Measurements from ENCODE around the gene ZNF837. TPM values are rescaled to one million over a fixed set of nuclear protein-coding genes. Genes with fewer than 3 reads are reported as not detected.
A peak's percentile ranks its signal among the peaks of the same experiment; 100 is the strongest.

The ZNF837 gene
- total and polyA plus RNA-seq, 2 donors (not counting 1 experiment from before 2014, with no cell fraction given) = 4.2 to 4.9 TPM

GRCh38 chr19:58381460-58382212 is 806 bp upstream of the ZNF837 start:
- CTCF ChIA-PET = interaction anchor here (0.6 to 1.2 kb wide), 3 partner anchors 35 to 93 kb away, joined by 3 to 4 read pairs (median 3); partner anchors contain the start of gene ZSCAN22
- intact Hi-C loops (cut with micrococcal nuclease) = loop anchor here (1.0 to 2.0 kb wide), 11 partner anchors 19 to 137 kb away; partner anchors contain the start of genes ERVK3-1, ZBTB45, ZNF132 and ZNF497
- POLR2A ChIA-PET = interaction anchor here (0.7 to 4.0 kb wide), 11 partner anchors 19 to 199 kb away, joined by 3 to 35 read pairs (median 5); partner anchors contain the start of genes CHMP2A, ERVK3-1, ZBTB45 and ZNF132
- whole genome bisulfite sequencing (ENCODE audit: insufficient coverage) = 31% methylated on average over 21 of the region's 26 CpGs
- H2AFZ ChIP-seq (ENCODE audit: insufficient read depth, low read depth, low read length, poor library complexity, severe bottlenecking) = peak overlapping the region; percentile 45
- H3K9me3 Mint-ChIP-seq (ENCODE audit: insufficient read depth) = no peaks in the 10 kb centered on the region
- peak overlapping the region; percentile 72 for H3K9ac ChIP-seq (ENCODE audit: low read length)
- peaks cover 0 to 2% of the 10 kb centered on the region in 2 experiments for H3K36me3 ChIP-seq (replicated peaks in 1 of 2; ENCODE audit: control extremely low read depth in 1 of 2, control insufficient read depth in 1 of 2, extremely low read depth in 1 of 2, insufficient read depth in 2 of 2, low read length in 1 of 2)
- H4K20me1 ChIP-seq (ENCODE audit: control insufficient read depth, insufficient read depth, low read length, poor library complexity, severe bottlenecking) = no peaks in the 10 kb centered on the region
- peak overlapping the region; percentile 22 to 78 (median 66) for H3K4me3 ChIP-seq (ENCODE audit: control extremely low read depth in 1 of 5, extremely low read depth in 1 of 5, insufficient read depth in 1 of 5, low read depth in 2 of 5, low read length in 4 of 5)
- peak overlapping the region; percentile 92 for H3K4me3 Mint-ChIP-seq
- peaks cover 34% of the 10 kb centered on the region for H3K79me2 ChIP-seq (ENCODE audit: control insufficient read depth, insufficient read depth, low read length)
- H3K27ac ChIP-seq (ENCODE audit: low read length in 2 of 2) = peak overlapping the region; percentile 89 to 97
- no peak for TF ChIP-seq EZH2 (IDR thresholded peaks at IDR 0.05; ENCODE audit: borderline replicate concordance, insufficient read depth, low read depth, low read length, poor library complexity, severe bottlenecking)
- no peak for TF ChIP-seq CTCF (IDR thresholded peaks at IDR 0.05)
- peaks cover 33 to 41% of the 10 kb centered on the region in 2 donors for H3K4me1 ChIP-seq (ENCODE audit: control insufficient read depth in 2 of 2, insufficient read depth in 2 of 2, low read length in 2 of 2)
- ATAC-seq (ENCODE audit: low read depth) = no peak
- peak overlapping the region; percentile 78 for H3K4me2 ChIP-seq (replicated peaks; ENCODE audit: low read depth, low read length, poor library complexity, severe bottlenecking)
- DNase-seq = no peak
- H3K9me3 ChIP-seq (ENCODE audit: control extremely low read depth in 1 of 3, control insufficient read depth in 2 of 3, insufficient read depth in 1 of 3, low read length in 2 of 3) = no peaks in the 10 kb centered on the region
- H3K4me1 Mint-ChIP-seq = peaks cover 35% of the 10 kb centered on the region
- H3K27me3 ChIP-seq (replicated peaks in 1 of 4; ENCODE audit: control extremely low read depth in 1 of 4, control insufficient read depth in 3 of 4, insufficient read depth in 4 of 4, low read length in 3 of 4) = no peaks in the 10 kb centered on the region
- no peaks in the 10 kb centered on the region for H3K27me3 Mint-ChIP-seq
- H3K27ac Mint-ChIP-seq = peak overlapping the region; percentile 95
